ENCODE measurements around the gene APOH. TPM values are rescaled to one million over a fixed set of nuclear protein-coding genes. Genes with fewer than 3 reads are reported as not detected.

The APOH gene
- total and polyA plus RNA-seq, 2 of the 8 experiments (the other 6 are each of a cell fraction or from before 2014, with no cell fraction given) = not detected

GRCh38 chr17:66277191-66277590 is 48.0 kb upstream of the APOH start:
- no peak overlapping the region for H2BK20ac ChIP-seq (ENCODE audit: low read length)
- H2AFZ ChIP-seq (ENCODE audit: low read length) = no peak overlapping the region
- POLR2A ChIA-PET (ENCODE audit: partially characterized antibody) = no interaction called here
- no peak overlapping the region for H3K14ac ChIP-seq (ENCODE audit: insufficient read length)
- no peak overlapping the region for H3K56ac ChIP-seq (replicated peaks; ENCODE audit: insufficient read length, low read depth, low read length)
- H3K79me2 ChIP-seq (ENCODE audit: control insufficient read depth in 1 of 2, insufficient read depth in 2 of 2, low read length in 2 of 2) = no peaks in the 10 kb centered on the region
- no peak overlapping the region for H3K27ac ChIP-seq (ENCODE audit: low read depth, low read length)
- no peak overlapping the region for H3K18ac ChIP-seq (ENCODE audit: extremely low read depth, low read length)
- H3K4me2 ChIP-seq (ENCODE audit: insufficient read depth in 1 of 2, low read depth in 2 of 2, low read length in 2 of 2) = no peak overlapping the region
- H3K9ac ChIP-seq (replicated peaks in 1 of 4; ENCODE audit: extremely low read depth in 1 of 4, low read depth in 3 of 4, low read length in 3 of 4) = no peak overlapping the region
- CTCF ChIA-PET (ENCODE audit: partially characterized antibody) = interaction anchor here (0.6 kb wide), 2 partner anchors 19 to 176 kb away, joined by 3 to 4 read pairs; no protein-coding TSS in a partner anchor
- H4K20me1 ChIP-seq (replicated peaks in 1 of 2; ENCODE audit: control insufficient read depth in 1 of 2, insufficient read depth in 2 of 2, low read length in 2 of 2) = no peaks in the 10 kb centered on the region
- H3K4me3 ChIP-seq (ENCODE audit: extremely low read depth in 1 of 4, insufficient read depth in 2 of 4, low read depth in 3 of 4, low read length in 4 of 4) = no peak overlapping the region
- no peak overlapping the region for H2BK5ac ChIP-seq (ENCODE audit: low read depth, low read length)
- no peaks in the 10 kb centered on the region; a peak in 2 of 7 replicates for H3K27me3 ChIP-seq (replicated peaks in 1 of 4; ENCODE audit: control insufficient read depth in 3 of 4, extremely low read depth in 1 of 4, insufficient read depth in 3 of 4, low read length in 3 of 4)
- H2BK15ac ChIP-seq (ENCODE audit: low read length) = no peak overlapping the region
- no peak overlapping the region for H2BK12ac ChIP-seq (ENCODE audit: low read depth, low read length)
- FAIRE-seq = no peak
- no peaks in the 10 kb centered on the region for H3K36me3 ChIP-seq (ENCODE audit: control insufficient read depth in 2 of 4, insufficient read depth in 4 of 4, low read length in 3 of 4)
- no peak for DNase-seq (ENCODE audit: low read depth in 1 of 2, low spot score in 2 of 2)
- H3K4me1 ChIP-seq (replicated peaks in 1 of 4; ENCODE audit: control insufficient read depth in 3 of 4, insufficient read depth in 4 of 4, low read length in 3 of 4) = no peaks in the 10 kb centered on the region
- H3K9me3 ChIP-seq (ENCODE audit: insufficient read depth in 2 of 2, low read depth in 1 of 2, low read length in 1 of 2) = no peaks in the 10 kb centered on the region
- H4K8ac ChIP-seq (ENCODE audit: extremely low read depth, insufficient read depth, low read length) = no peak overlapping the region
- H3K4ac ChIP-seq (replicated peaks; ENCODE audit: insufficient read length, low read depth, low read length) = no peak overlapping the region
- no peak overlapping the region for H3K23ac ChIP-seq (ENCODE audit: insufficient read length)
- H2AK5ac ChIP-seq (ENCODE audit: low read depth, low read length) = no peak overlapping the region
- WGBS, 2 experiments (ENCODE audit: extremely low coverage in 1 of 2, insufficient coverage in 1 of 2, insufficient read length in 1 of 2, insufficient replicate concordance in 2 of 2, low coverage in 1 of 2, low lambda C conversion rate in 2 of 2, missing lambda C conversion rate in 1 of 2) = 80% methylated on average over 2 of the region's 2 CpGs; no CpG with 5 or more reads in 1 of the 2 experiments
- no peaks in the 10 kb centered on the region for H3K23me2 ChIP-seq (ENCODE audit: low read depth, low read length)
- no peak overlapping the region for H4K5ac ChIP-seq (ENCODE audit: insufficient read length, low read depth, low read length)
- no peak overlapping the region for H2BK120ac ChIP-seq (replicated peaks; ENCODE audit: low read depth, low read length)
- H3K79me1 ChIP-seq (ENCODE audit: low read depth, low read length) = no peaks in the 10 kb centered on the region
- no peak overlapping the region for H4K91ac ChIP-seq (replicated peaks; ENCODE audit: insufficient read length, low read length)
- TF ChIP-seq SIRT6 (IDR thresholded peaks at IDR 0.05; ENCODE audit: low read length) (no peak), YY1 (IDR thresholded peaks at IDR 0.05; ENCODE audit: low read depth, low read length) (no peak), ZNF274 (IDR thresholded peaks at IDR 0.05; ENCODE audit: borderline replicate concordance, extremely low read depth, low read length) (no peak)

Measured in H1 (cell line).